Lower lobe of right lung (tissue), 2 donors: Measurements from ENCODE around the gene FBXL13. TPM values are rescaled to one million over a fixed set of nuclear protein-coding genes. Genes with fewer than 3 reads are reported as not detected.
A peak's percentile ranks its signal among the peaks of the same experiment; 100 is the strongest.
"Not testable (repeated sequence)": the region's sequence is repeated elsewhere in the genome, so short reads cannot be mapped to it uniquely, and the experiment has no call there.

Experiments
- ATAC-seq, 2 donors: fragments of 200-7000 bp; cut with Tn5 transposase; one replicate each; pipeline ENCODE4 v1.9.1; 2020 to 2022; ENCODE audit warnings: mild to moderate bottlenecking in 2 of 2, moderate library complexity in 2 of 2
- DNase-seq: peaks from one replicate; pipeline ENCODE4 v3.0.0-alpha.2; 2020
- H3K27ac ChIP-seq: fragments of 200-600 bp; one replicate; pipeline ENCODE4 v1.8.0; 2022
- H3K27me3 ChIP-seq: fragments of 200-600 bp; one replicate; pipeline ENCODE4 v1.8.0; 2022; ENCODE audit warnings: low read depth
- H3K36me3 ChIP-seq: fragments of 200-600 bp; one replicate; pipeline ENCODE4 v1.8.0; 2022; ENCODE audit warnings: mild to moderate bottlenecking
- H3K4me1 ChIP-seq: fragments of 200-600 bp; one replicate; pipeline ENCODE4 v1.8.0; 2022
- H3K4me3 ChIP-seq: fragments of 200-600 bp; one replicate; pipeline ENCODE4 v1.8.0; 2022; ENCODE audit warnings: mild to moderate bottlenecking
- H3K9me3 ChIP-seq: fragments of 200-600 bp; one replicate; pipeline ENCODE4 v1.8.0; 2022
- intact Hi-C: fragments of 100-400 bp; cut with DNase I; formaldehyde crosslinking; loops from one replicate; pipeline ENCODE4 v1.11.0; 2022
- total RNA-seq: library from RNA; stranded (reverse); fragmentation: NEBNext Ultra II Directional; extraction: Animal tissue kit (Norgen Biotek cat#: 25700); gene quantifications from one replicate; pipeline ENCODE4 v1.2.1, GENCODE V29; 2021
- TF ChIP-seq, protein P1 (sequence below): fragments of 200-600 bp; IDR thresholded peaks from one replicate; pipeline ENCODE4 v1.8.0; 2022; ENCODE audit warnings: antibody characterized with exemption, mild to moderate bottlenecking
- donor health status: DM: no; HTN: yes; CAD: no; lungs with severe emphysema.

Gene FBXL13
- total RNA-seq, 1 donor from 2014 or later = 3.4 TPM

DNA sequence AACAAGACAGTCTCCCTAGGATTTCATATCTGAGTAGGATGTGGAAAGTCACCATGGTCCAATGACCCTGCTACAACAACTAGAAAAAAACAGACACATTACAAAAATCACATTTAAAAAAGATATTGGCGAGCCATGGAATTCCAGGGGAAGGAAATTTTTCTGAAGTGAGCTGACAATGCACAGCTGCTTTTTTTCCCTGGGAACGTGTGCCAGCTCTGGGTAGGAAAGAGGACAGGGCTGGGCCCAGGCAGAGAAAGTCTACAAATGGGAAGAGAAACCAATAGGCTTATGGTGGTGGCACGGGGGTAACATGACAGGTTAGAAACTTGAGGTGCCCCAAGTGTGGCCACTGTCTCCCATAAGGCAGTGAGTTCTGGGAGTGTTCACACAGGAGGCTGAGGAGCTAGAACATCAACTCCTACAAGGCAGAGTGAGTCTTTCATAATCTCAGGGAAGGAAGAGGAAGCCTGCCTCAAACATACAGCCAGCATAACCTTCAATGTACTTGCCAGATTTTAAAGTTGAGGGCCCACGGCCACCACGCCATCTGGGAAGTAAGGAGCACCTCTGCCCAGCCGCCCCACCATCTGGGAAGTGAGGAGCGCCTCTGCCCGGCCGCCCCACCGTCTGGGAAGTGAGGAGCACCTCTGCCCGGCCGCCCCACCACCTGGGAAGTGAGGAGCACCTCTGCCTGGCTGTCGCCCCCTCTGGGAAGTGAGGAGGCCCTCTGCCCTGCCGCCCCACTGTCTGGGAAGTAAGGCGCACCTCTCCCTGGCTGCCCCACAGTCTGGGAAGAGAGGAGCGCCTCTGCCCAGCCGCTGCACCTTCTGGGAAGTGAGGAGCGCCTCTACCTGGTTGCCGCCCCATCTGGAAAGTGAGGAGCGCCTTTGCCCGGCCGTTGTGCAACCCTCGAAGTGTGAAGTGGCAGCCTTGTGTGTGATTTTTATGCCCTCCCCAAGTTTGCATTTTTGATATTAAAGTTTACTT, 5.9 kb downstream of the FBXL13 start:
- H3K9me3 ChIP-seq = no peaks in the 10 kb centered on the region
- no peak for ATAC-seq

DNA sequence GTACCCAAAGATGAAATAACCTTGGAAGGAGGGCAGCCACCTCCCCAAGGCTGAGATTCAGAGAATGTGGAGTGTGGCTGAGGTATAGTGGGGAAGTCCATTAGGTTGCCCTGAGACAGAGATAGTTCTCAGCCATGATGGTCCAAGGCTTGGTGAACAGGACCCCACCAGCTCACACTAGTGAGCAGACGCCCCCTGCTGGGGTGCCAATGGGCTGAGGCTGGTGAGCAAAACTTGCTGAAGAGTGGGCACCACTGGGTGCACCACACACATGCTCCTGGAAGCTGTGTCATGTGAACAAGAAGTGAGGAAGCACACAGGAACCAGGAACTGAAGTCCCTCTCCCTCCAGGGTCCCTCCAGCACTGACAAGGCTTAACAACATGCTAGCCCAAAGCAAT, 8.9 kb downstream of the FBXL13 start:
- Histone ChIP-seq H3K4me1 (no peaks in the 10 kb centered on the region), H3K36me3 (no peaks in the 10 kb centered on the region), H3K27me3 (no peaks in the 10 kb centered on the region), H3K27ac (no peak overlapping the region), H3K9me3 (no peaks in the 10 kb centered on the region), H3K4me3 (no peak overlapping the region)
- ATAC-seq (peak; percentile 61), DNase-seq (no peak)
- TF ChIP-seq, protein P1, sequence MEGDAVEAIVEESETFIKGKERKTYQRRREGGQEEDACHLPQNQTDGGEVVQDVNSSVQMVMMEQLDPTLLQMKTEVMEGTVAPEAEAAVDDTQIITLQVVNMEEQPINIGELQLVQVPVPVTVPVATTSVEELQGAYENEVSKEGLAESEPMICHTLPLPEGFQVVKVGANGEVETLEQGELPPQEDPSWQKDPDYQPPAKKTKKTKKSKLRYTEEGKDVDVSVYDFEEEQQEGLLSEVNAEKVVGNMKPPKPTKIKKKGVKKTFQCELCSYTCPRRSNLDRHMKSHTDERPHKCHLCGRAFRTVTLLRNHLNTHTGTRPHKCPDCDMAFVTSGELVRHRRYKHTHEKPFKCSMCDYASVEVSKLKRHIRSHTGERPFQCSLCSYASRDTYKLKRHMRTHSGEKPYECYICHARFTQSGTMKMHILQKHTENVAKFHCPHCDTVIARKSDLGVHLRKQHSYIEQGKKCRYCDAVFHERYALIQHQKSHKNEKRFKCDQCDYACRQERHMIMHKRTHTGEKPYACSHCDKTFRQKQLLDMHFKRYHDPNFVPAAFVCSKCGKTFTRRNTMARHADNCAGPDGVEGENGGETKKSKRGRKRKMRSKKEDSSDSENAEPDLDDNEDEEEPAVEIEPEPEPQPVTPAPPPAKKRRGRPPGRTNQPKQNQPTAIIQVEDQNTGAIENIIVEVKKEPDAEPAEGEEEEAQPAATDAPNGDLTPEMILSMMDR = peak; percentile 43
- intact Hi-C loops = no loop called here

More for the DNA sequence above, 5.9 kb downstream of the FBXL13 start:
- Histone ChIP-seq H3K27ac (no peak overlapping the region), H3K4me1 (peaks cover under 1% of the 10 kb centered on the region), H3K4me3 (no peak overlapping the region), H3K27me3 (no peaks in the 10 kb centered on the region), H3K36me3 (no peaks in the 10 kb centered on the region)
- DNase-seq = no peak
- intact Hi-C loops = no loop called here
- TF ChIP-seq, protein P1 = no peak

GRCh38 chr7:103063895-103064294, 10.7 kb downstream of the FBXL13 start:
- H3K4me3 ChIP-seq = no peak overlapping the region
- no peaks in the 10 kb centered on the region for H3K9me3 ChIP-seq
- TF ChIP-seq, protein P1 = no peak
- DNase-seq = no peak
- no peaks in the 10 kb centered on the region for H3K4me1 ChIP-seq
- H3K27me3 ChIP-seq = no peaks in the 10 kb centered on the region
- H3K36me3 ChIP-seq = no peaks in the 10 kb centered on the region
- ATAC-seq = no peak
- intact Hi-C loops = no loop called here
- H3K27ac ChIP-seq = no peak overlapping the region

GRCh38 chr7:103059471-103059870, 15.1 kb downstream of the FBXL13 start:
- H3K27ac ChIP-seq = no peak overlapping the region
- TF ChIP-seq, protein P1 = no peak

GRCh38 chr7:103058122-103058521, 16.5 kb downstream of the FBXL13 start:
- Histone ChIP-seq H3K27me3 (no peaks in the 10 kb centered on the region), H3K4me3 (no peak overlapping the region), H3K9me3 (no peaks in the 10 kb centered on the region), H3K27ac (no peak overlapping the region), H3K4me1 (no peaks in the 10 kb centered on the region), H3K36me3 (no peaks in the 10 kb centered on the region)
- ATAC-seq = no peak
- intact Hi-C loops = no loop called here
- TF ChIP-seq, protein P1 = no peak
- DNase-seq = no peak

More at GRCh38 chr7:103059471-103059870, 15.1 kb downstream of the FBXL13 start:
- Histone ChIP-seq H3K36me3 (no peaks in the 10 kb centered on the region), H3K9me3 (no peaks in the 10 kb centered on the region), H3K4me1 (no peaks in the 10 kb centered on the region), H3K27me3 (no peaks in the 10 kb centered on the region), H3K4me3 (no peak overlapping the region)
- no peak for ATAC-seq
- intact Hi-C loops = no loop called here
- no peak for DNase-seq

- DNase-seq, H3K9me3 ChIP-seq, intact Hi-C loops, H3K4me3 ChIP-seq, H3K36me3 ChIP-seq, H3K4me1 ChIP-seq, ATAC-seq, H3K27ac ChIP-seq, H3K27me3 ChIP-seq: not testable (repeated sequence)
Observed at GRCh38 chr7:103056006-103056405, 18.6 kb downstream of the FBXL13 start.
